GM18502 (cell line): Measurements from ENCODE around the gene CD247.
"Not testable (repeated sequence)": the region's sequence is repeated elsewhere in the genome, so short reads cannot be mapped to it uniquely, and the experiment has no call there.

Source experiments
- ATAC-seq: cut with Tn5 transposase; IDR thresholded peaks from one replicate; pipeline ENCODE4 v1.9.1; 2021; ENCODE audit warnings: mild to moderate bottlenecking; ENCODE audit not compliant: unreplicated experiment, poor library complexity

Gene CD247

GRCh38 chr1:167518331-167518700 lies at the start of gene CD247:
CD247 (minus strand) TSS chr1:167518529; CDS start chr1:167518465, 64 bp downstream.
- ATAC-seq = peak; percentile 47

DNA sequence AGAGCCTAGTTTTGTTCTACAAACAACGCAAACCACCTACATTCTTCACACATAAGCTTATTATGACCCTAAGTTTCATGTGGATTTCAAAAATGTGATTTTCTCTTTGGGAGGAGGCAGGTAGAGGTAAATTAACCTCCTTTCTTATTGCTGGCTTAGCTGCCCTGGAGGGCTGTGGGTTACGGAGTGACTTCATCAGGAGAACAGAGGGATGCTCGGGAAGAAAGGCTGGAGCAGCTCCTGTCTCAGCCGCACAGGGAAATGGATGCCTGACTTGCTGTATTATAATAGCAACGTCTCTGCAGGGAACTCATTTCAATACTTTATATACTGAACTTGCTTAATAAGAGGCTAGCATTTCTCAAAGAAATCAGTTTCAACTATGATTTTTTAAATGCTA lies 49.3 kb upstream of the CD247 start:
- ATAC-seq = no peak

DNA sequence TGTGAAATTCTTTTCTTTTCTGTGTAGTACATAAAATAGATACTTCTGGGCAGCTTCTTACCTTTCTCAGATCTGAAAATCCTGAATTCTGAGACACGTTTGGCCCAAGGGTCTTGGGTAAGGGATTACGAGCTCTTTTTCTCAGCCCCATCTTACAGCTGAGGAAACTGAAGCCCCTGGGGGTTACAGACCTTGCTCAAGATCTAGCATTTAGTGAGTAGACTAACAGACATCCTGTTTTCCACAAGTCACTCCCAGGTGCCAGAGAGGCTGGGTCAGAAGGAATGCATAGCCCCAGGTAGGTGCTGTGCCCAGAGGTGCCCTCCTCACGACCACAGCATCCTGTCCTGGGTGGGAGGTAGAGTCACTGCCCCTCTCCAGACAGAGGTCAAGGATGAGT lies 48.4 kb upstream of the CD247 start:
- no peak for ATAC-seq

DNA sequence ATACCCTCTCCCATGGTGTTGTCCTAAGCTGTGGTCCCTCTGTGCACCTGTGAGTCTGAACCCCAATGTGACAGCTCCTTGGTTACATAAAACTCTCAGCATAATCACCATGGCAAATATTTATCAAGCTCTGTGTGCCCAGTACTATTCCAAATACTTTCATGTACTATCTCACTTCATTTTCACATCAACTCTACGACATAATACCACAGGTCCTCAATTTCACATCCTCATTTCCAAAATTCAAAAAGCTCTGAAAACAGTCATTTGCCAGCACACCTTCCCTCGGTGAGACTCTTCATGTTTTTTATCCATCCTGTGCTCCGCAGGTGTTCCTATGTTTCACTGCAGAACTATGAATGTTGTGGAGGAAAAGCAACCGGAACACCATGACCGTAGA lies 47.6 kb upstream of the CD247 start:
- no peak for ATAC-seq

GRCh38 chr1:167564612-167565270 lies 46.4 kb upstream of the CD247 start:
- ATAC-seq = no peak

GRCh38 chr1:167563579-167564246 lies 45.4 kb upstream of the CD247 start:
- ATAC-seq = no peak

DNA sequence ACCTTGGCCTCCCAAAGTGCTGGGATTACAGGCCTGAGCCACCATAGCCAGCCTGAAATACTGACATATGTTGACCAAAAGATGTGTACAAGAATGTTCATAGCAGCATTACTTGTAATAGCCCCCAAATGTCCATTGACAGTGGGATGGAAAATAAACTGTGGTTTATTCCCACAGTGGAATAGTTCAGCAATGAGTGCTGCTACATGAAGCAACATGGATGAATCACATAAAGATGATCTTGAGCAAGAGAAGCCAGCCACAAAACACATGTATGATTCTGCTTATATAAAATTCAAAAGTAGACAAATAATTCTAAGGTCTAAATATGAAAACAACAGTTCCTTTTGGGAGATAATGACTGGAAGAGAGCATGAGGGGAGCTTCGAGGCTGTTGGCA lies 44.4 kb upstream of the CD247 start:
- no peak for ATAC-seq

DNA sequence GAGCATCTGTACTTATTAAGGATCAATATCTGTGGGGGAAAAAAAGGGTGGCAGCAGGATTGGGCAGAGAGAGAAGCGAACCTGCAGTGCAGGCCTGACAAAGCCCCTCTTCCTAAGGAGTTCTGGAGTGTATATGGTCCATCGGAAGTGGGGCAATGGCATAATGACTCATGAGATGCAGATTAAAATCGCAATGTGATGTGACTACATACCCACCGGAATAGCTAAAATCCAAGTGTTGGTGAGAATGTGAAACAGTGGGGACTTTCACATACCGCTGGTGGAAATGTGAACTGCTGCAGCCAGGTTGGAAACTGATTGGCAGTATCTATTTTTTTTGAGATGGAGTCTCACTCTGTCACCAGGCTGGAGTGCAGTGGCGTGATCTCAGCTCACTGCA lies 43.4 kb upstream of the CD247 start:
- ATAC-seq = no peak

DNA sequence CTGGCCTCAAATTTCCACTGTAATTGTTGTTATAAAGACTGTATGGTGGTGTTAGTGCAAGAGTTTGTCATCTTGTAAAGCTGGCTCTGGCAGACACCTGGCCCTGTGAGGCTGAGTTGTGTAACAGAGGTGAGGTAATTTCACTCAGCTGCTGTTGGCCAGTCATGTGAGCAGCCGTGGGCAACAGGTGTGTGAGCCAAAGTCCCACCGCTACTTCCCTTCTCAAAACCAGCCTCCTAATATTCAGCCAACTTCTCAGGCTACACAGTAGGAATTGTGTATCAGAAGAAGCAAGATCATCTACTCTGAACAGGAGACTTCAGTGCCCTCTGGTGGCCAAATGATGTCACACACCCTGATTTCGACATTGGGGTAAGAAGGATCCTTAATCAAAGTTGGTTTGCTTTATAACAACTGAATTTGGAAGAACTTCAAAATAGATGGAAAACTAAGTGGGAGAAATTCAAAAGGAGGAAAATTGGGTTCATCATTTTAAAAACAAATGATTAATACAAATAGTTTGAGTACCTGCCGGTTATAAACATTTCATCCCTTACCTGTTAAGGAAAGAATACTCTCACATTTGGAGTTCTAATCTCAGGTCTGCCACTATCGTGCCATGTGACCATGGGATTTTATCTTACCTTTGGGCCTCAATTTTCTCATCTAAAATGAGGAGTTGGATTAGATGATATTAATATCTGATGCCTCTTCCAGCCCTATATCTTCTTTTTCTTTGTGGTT lies 37.8 kb upstream of the CD247 start:
- ATAC-seq = no peak

DNA sequence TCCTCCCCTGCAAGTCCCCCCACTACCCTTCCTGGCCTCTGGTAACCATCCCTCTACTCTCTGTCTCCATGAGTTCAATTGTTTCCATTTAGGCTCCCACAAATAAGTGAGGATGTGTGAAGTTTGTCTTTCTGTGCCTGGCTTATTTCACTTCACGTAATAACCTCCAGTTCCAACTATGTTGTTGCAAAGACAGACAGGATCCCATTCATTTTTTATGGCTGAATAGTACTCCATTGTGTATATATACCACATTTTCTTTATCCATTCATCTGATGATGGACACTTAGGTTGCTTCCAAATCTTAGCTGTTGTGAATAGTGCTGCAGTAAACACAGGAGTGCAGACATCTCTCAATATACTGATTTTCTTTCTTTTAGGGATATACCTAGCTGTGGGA lies 36.7 kb upstream of the CD247 start:
- not testable (repeated sequence) for ATAC-seq

DNA sequence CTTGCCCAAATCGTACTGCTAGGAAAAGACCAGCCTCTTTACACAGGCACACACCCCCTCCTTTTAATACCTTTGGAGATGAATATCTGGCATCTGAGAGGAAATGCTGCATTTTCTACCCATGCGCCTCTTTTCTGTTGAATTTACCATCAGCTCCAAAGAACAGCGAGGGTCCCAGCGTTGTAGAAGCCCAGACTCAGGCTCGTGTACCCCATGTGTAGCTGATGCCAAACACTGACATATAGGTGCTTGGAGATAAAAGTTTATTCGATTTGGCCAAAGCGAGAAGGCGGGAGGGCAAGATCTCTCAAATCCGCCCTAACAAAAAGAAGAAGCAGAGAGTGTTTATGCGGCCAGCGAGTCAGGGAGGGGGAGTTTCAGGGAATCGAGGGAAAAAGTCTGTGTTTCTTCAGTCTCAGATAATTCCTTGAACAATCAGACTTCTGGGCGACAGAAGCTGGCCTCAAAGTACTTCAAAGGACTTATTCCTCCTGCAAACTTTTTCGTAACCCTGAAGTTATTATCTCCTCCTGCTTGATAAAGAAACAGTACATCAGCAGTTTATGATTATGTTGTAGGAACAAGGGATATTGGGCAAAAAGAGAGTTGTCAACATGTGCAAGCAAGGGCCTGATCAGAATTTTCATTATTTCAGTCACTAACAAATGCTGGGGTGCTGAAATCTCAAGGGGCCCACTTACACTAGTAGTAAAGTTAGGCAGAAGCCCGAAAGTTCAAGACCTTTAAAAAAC lies 35.9 kb upstream of the CD247 start:
- peak; percentile 24 for ATAC-seq

- peak; percentile 99 for ATAC-seq
Measured at GRCh38 chr1:167553136-167554027, 35.1 kb upstream of the CD247 start, which contains the start of gene CREG1. CREG1 (minus strand) TSS chr1:167553762.

DNA sequence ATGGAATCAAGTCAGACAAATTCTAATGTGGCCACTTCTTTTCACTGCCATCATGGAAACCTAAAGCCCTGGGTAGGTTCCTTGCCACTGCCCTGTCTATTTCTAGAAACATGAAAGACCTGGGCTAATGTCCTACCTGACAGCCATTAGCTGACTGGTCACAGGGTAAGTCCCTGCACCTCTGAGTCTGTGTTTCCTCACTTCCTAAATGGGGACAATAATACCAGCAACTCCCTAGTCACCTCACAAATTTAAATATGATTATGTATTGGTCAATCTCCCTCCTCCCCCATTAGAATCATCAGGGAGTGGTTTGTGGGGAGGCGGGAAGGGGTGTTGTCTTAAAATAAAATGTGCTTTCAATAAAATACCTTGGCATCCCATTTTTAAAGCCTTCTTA lies 33.0 kb upstream of the CD247 start:
- no peak for ATAC-seq

DNA sequence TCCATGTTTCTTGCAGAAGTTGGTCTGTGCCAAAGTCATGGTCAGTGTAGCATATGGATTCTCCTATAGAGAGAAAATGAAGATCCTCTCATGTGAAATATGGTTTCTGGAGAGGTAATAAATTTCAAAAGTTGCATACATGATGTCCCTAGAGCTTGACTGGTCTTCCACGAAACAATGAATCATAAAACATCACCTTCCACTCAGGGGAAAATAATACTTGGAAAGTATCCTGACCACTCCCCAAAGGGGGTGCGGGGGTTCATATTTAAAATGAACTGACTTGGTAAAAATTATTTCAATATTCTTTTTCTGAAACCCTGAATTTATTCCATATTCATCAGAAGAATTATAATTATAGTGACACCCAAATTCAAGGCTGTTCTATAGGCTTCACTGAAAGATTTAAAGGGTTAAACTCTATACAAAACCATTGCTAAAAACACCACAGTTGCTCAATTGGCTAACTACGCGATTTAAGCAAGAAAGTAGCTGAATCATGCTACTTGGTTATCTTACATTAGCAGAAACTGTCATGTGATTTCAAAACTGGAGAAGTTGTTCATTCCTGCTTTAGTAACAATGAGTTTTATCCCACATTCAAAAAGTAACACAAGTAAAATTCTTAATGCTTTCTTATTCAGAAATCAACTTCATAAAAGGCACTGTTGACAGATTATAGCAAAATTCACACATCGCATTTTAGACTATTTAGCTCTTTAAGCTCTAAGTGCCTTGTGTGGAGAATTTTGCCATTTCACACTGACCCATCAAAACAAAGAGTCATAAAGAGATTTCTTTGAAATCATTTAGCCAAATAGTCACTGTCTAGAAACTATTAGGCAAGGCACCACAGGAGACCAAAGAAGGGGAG lies 30.0 kb upstream of the CD247 start:
- no peak for ATAC-seq

GRCh38 chr1:167546935-167547334 lies 28.6 kb upstream of the CD247 start:
- ATAC-seq = no peak

- no peak for ATAC-seq
Measured at GRCh38 chr1:167545349-167545748, 27.0 kb upstream of the CD247 start.

GRCh38 chr1:167544447-167545093 lies 26.2 kb upstream of the CD247 start:
- no peak for ATAC-seq

GRCh38 chr1:167543199-167543990 lies 25.1 kb upstream of the CD247 start:
- no peak for ATAC-seq
